Cerebellar nuclear complex (tissue), 1 donor: ENCODE data around the gene PFDN2.
"Not testable (repeated sequence)": the region's sequence is repeated elsewhere in the genome, so short reads cannot be mapped to it uniquely, and the experiment has no call there.

Experiments used
- DNase-seq, 2 experiments: peaks; one replicate each; lab custom pipeline; 2025; lab: John Stamatoyannopoulos, UW

Gene PFDN2

DNA sequence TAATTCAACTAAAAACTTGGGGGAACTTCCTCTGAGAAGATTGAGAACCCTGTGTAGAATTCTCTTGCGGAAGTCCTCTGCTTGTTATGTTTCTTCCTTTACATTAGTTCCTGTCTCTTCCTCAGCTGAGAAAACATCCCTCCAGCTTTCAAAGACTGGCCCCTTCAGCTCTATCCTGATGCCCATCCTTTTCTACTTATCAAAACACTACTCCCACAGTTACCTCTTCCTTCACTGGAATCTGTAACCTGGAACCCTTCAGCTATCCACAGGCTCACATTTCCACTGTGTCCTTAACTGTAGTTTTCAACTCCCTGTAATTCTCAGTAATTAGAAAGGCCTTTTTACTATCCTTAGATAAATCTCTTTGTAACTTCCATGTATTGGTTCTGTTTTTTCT lies 20.6 kb upstream of the PFDN2 start:
- DNase-seq, result no peak

- no peak for DNase-seq
Observed at GRCh38 chr1:161137881-161138280, 20.0 kb upstream of the PFDN2 start.

- DNase-seq, result no peak
Observed at GRCh38 chr1:161133220-161133740, 15.4 kb upstream of the PFDN2 start.

- DNase-seq, result peak; percentile 80 to 89
Observed at GRCh38 chr1:161132410-161133219, 14.8 kb upstream of the PFDN2 start, which contains the start of gene DEDD. Gene DEDD (minus strand): TSS chr1:161132667. CDS start chr1:161124462, 8,205 bp downstream.

DNA sequence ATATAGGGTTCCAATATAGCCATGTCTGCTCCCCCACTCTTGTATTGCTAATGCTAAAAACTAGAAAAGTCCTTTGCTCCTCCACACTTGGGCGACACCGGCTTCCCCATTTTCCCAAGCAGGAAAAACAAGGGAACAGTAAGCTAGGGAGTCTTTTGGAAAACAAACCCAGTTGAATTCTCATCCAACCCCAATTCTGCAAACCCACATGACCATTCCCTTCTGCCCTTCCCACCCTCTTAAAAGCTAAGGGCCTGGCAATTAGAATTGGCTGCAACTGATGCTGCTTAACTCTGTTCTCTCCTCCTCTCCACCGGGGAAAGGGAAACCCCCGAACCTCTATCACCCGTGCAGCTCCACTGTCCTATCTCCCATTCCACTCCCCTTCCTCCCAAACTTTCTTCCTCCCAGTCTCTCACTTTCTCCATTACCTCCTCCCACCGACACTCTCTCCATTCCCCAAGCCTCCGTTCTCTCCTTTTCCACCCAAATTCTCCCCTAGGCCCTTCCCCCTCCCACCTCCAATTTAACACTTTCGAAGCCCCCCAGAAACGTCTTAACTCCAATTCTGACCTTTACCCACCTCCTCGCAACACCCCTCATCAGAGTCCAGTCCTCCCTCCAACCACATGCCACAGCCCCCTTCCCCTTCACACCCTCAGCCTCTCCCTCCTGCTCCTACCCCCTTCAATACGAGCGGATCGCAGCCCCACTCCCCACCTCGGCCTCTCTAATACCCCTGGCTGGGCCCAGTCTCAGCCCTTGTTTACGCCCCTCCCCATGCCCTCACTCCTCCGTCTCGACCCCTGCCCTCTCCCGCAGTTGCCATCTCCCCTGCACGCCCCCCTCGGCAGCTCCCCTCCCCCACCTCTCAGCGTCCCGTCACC lies 13.9 kb upstream of the PFDN2 start:
- DNase-seq, result no peak

GRCh38 chr1:161130266-161130665 lies 12.4 kb upstream of the PFDN2 start:
- DNase-seq, result no peak

- DNase-seq, result no peak
Observed at GRCh38 chr1:161128591-161129420, 11.0 kb upstream of the PFDN2 start.

- DNase-seq, result no peak
Observed at GRCh38 chr1:161127649-161128048, 9.8 kb upstream of the PFDN2 start.

DNA sequence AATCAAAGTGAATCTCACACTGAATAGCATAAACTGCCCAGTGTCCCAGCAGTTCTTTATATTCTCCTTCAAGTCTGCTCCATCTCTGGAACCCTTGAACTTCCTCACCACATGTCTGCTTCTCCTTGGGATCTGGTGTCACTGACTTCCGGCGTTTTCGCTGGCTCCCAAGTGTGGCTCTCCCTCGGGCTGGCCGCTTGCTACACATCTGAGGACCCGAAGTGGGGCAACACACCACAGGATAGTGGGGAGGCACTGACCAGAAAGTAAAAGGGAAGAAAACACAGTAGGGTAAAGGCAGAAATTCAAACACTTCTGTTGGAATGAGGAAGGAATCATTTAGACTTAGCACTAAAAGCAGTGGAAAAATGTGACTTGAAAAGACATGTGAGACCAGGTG lies 5.1 kb upstream of the PFDN2 start:
- DNase-seq, result no peak

DNA sequence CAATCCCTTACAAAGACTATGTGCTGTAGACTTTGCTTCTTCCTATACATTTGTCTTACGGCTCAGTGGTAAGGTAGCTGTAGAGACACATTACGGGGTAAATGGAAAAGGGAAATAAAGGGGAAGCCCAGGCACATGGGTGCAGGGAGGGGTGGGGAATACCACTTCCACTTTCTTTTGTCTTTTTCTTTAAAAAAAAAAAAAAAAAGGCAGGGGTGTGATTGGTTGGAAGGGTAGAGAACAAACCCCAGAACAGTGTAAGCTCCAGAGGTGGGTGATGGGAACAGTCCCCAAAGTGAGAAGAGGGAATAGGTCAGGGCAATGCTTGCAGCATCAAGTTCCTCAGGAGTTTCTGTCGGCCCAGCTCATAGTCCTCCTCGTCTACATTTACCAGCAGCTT lies 4.0 kb upstream of the PFDN2 start:
- no peak for DNase-seq

- DNase-seq, result no peak
Observed at GRCh38 chr1:161121042-161121650, 3.3 kb upstream of the PFDN2 start.

- no peak for DNase-seq
Observed at GRCh38 chr1:161119092-161119903, 1.5 kb upstream of the PFDN2 start.

- not testable (repeated sequence) for DNase-seq
Observed at GRCh38 chr1:161115961-161116360, 1.9 kb downstream of the PFDN2 start.

- DNase-seq, result no peak
Observed at GRCh38 chr1:161115132-161115711, 2.6 kb downstream of the PFDN2 start.

- no peak for DNase-seq
Observed at GRCh38 chr1:161114556-161114955, 3.3 kb downstream of the PFDN2 start.

GRCh38 chr1:161113915-161114314 lies 3.9 kb downstream of the PFDN2 start:
- no peak for DNase-seq

GRCh38 chr1:161111527-161111926 lies 6.3 kb downstream of the PFDN2 start:
- no peak for DNase-seq

DNA sequence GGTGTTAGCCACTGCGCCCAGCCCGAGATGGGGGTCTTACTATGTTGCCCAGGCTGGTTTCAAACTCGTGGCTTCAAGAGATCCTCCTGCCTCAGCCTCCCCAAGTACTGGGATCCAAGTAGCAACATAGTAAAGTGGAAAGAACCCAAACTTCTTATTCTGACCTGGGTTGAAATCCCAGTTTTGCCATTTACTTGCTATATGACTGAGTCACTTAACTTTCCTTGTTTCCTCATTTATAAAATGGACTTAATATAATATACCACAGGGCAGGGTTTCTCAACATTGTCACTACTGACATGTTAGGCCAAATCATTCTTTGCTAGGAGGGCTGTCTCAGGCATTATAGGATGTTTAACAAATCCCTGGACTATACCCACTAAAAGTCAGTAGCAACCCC lies 6.7 kb downstream of the PFDN2 start:
- DNase-seq, result no peak

- no peak for DNase-seq
Observed at GRCh38 chr1:161106431-161106830, 11.4 kb downstream of the PFDN2 start.

DNA sequence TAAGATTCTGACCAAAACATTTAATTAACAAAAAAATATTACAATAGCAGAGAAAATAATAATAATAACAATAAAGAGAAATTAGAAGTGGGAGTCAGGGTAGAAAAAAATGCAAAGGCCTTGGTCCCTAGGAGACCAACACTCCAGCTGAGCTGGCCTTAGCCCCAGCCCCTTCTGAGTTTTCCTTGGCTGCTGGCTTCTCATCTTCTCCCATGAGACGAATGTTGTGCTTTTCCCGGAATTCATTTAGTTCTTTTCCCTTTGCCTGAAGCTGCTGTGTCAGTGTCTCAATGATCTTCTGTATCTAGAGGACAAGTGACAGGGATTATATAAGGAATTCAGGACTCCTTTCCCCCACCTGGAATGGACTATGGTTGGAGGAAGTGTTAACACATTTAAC lies 17.3 kb downstream of the PFDN2 start:
- no peak for DNase-seq
